OCI-LY7 (cell line): ENCODE data around the gene LRRC56. TPM values are rescaled to one million over a fixed set of nuclear protein-coding genes. Genes with fewer than 3 reads are reported as not detected.

Experiments used
- BruUV-seq: library from RNA; stranded (reverse); fragments of 400-500 nt; replicated peaks from 2 replicates; lab custom pipeline; 2021; lab: Mats Ljungman, UMichigan
- CTCF ChIA-PET: fragments of 300-600 bp; sonication (Branson Sonifier 250); formaldehyde crosslinking; loops from one replicate; lab custom pipeline; 2022; ENCODE audit warnings: antibody characterized with exemption; ENCODE audit not compliant: unreplicated experiment; lab: Charles Lee
- POLR2A ChIA-PET: fragments of 300-600 bp; sonication (Branson Sonifier 250); formaldehyde crosslinking; loops from one replicate; lab custom pipeline; 2022; ENCODE audit warnings: antibody characterized with exemption; lab: Charles Lee
- DNase-seq: peaks from one replicate; pipeline ENCODE4 v3.0.0-alpha.2; 2015; ENCODE audit warnings: low spot score
- H2AFZ ChIP-seq: fragments of 200-600 bp; sonication (generic), shearing (Covaris generic); 2 replicates; pipeline ENCODE4 v1.6.1; 2014; ENCODE audit warnings: mild to moderate bottlenecking, antibody characterized with exemption, low read length, moderate library complexity
- H3K27ac ChIP-seq: fragments of 200-600 bp; sonication (generic); 2 replicates; pipeline ENCODE4 v1.5.1; 2014; ENCODE audit warnings: mixed run types, low read depth, mild to moderate bottlenecking, moderate library complexity, low read length, inconsistent platforms; ENCODE audit not compliant: poor library complexity, severe bottlenecking
- H3K36me3 ChIP-seq: fragments of 200-600 bp; sonication (generic); 2 replicates; pipeline ENCODE4 v1.6.1; 2014; ENCODE audit warnings: mild to moderate bottlenecking, antibody characterized with exemption, low read length, moderate library complexity, mixed read lengths; ENCODE audit not compliant: insufficient read depth
- H3K4me1 ChIP-seq: fragments of 200-600 bp; sonication (generic); 2 replicates; pipeline ENCODE4 v1.5.1; 2014; ENCODE audit warnings: mild to moderate bottlenecking, low read length; ENCODE audit not compliant: insufficient read depth, poor library complexity, severe bottlenecking
- H3K4me2 ChIP-seq: fragments of 200-600 bp; sonication (generic); 2 replicates; pipeline ENCODE4 v1.6.1; 2014; ENCODE audit warnings: mild to moderate bottlenecking, low read length
- H3K4me3 ChIP-seq: fragments of 200-600 bp; sonication (generic); 2 replicates; pipeline ENCODE4 v1.5.1; 2014; ENCODE audit warnings: mild to moderate bottlenecking, low read depth, low read length; ENCODE audit not compliant: poor library complexity, severe bottlenecking
- H3K79me2 ChIP-seq: fragments of 200-600 bp; sonication (generic); 2 replicates; pipeline ENCODE4 v1.6.1; 2016; ENCODE audit warnings: low read depth, mild to moderate bottlenecking, low read length, moderate library complexity, mixed read lengths; ENCODE audit not compliant: insufficient read depth
- H3K9me2 ChIP-seq: fragments of 200-600 bp; sonication (generic); 2 replicates; pipeline ENCODE4 v1.6.1; 2016; ENCODE audit warnings: mild to moderate bottlenecking, low read length, mixed read lengths; ENCODE audit not compliant: insufficient read depth
- H3K9me3 ChIP-seq: fragments of 200-600 bp; sonication (generic); 2 replicates; pipeline ENCODE4 v1.6.1; 2014; ENCODE audit warnings: mild to moderate bottlenecking, mixed run types, low read length, mixed read lengths
- H4K20me1 ChIP-seq: fragments of 200-600 bp; sonication (generic); 2 replicates; pipeline ENCODE4 v1.6.1; 2014; ENCODE audit warnings: mild to moderate bottlenecking, antibody characterized with exemption, low read length, moderate library complexity, mixed read lengths; ENCODE audit not compliant: insufficient read depth
- CTCF ChIP-seq: fragments of 200-600 bp; sonication (generic); conservative IDR thresholded peaks from 2 replicates; pipeline ENCODE4 v1.5.1; 2014; ENCODE audit warnings: mild to moderate bottlenecking, antibody characterized with exemption, low read length, moderate library complexity, mixed read lengths
- EZH2phosphoT487 ChIP-seq: fragments of 200-600 bp; sonication (generic); IDR thresholded peaks from 2 replicates; pipeline ENCODE4 v1.6.1; 2018; ENCODE audit warnings: low read depth, borderline replicate concordance, mild to moderate bottlenecking, mixed run types, antibody characterized with exemption, low read length, moderate library complexity, mixed read lengths
- intact Hi-C: fragments of 100-400 bp; cut with micrococcal nuclease; formaldehyde crosslinking; loops from one replicate; pipeline ENCODE4 v1.10.0; 2022; ENCODE audit not compliant: unreplicated experiment
- total RNA-seq, 2 experiments: library from RNA; depleted of rRNA in 1 of 2; stranded (reverse); fragments of >200 nt in 1 of 2; shearing (Covaris generic) in 1 of 2; gene quantifications; 2 replicates each; pipeline ENCODE4 v1.2.3, GENCODE V29; 2014 to 2022

Gene LRRC56
- total RNA-seq, 2 experiments from 2014 or later: 1.6 to 2.5 TPM

GRCh38 chr11:498297-499181 is 38.8 kb upstream of the LRRC56 start:
- BruUV-seq: no TSS peak
- ChIA-PET POLR2A (interaction anchor here (0.8 kb wide), 1 partner anchor 48 kb away, joined by 5 read pairs; the partner anchor contains the start of gene PTDSS2), CTCF (no interaction called here)
- Histone ChIP-seq H3K4me1 (no peaks in the 10 kb centered on the region), H3K79me2 (no peaks in the 10 kb centered on the region), H3K27ac (no peak overlapping the region), H4K20me1 (no peaks in the 10 kb centered on the region), H3K4me2 (no peak overlapping the region), H2AFZ (no peak overlapping the region), H3K9me3 (no peaks in the 10 kb centered on the region), H3K36me3 (peaks cover 77% of the 10 kb centered on the region), H3K4me3 (no peak overlapping the region), H3K9me2 (no peaks in the 10 kb centered on the region)
- TF ChIP-seq CTCF: no peak
- TF ChIP-seq EZH2phosphoT487: no peak
- DNase-seq: no peak
- intact Hi-C loops: no loop called here

GRCh38 chr11:499201-500076 is 37.9 kb upstream of the LRRC56 start:
- H3K4me2 ChIP-seq: no peak overlapping the region
- no peak overlapping the region for H3K4me3 ChIP-seq
- no peaks in the 10 kb centered on the region for H3K9me2 ChIP-seq
- no TSS peak for BruUV-seq
- H2AFZ ChIP-seq: no peak overlapping the region
- DNase-seq: no peak
- peaks cover 9% of the 10 kb centered on the region for H3K4me1 ChIP-seq
- peaks cover 68% of the 10 kb centered on the region for H3K36me3 ChIP-seq
- ChIA-PET CTCF (no interaction called here), POLR2A (interaction anchor here (0.8 kb wide), 1 partner anchor 49 kb away, joined by 5 read pairs; the partner anchor contains the start of gene PTDSS2)
- H3K79me2 ChIP-seq: peaks cover under 1% of the 10 kb centered on the region; the same call in 1 of the 2 replicates
- intact Hi-C loops: no loop called here
- no peak overlapping the region for H3K27ac ChIP-seq
- H3K9me3 ChIP-seq: no peaks in the 10 kb centered on the region
- no peaks in the 10 kb centered on the region for H4K20me1 ChIP-seq
- TF ChIP-seq CTCF (no peak), EZH2phosphoT487 (no peak)
